Activated CD8-positive, alpha-beta T cell treated with anti-CD3 and anti-CD28 coated beads, Interleukin-2, amount 10 ng/mL, durations not matched to agents 7 days and 5 days (primary cell): ENCODE data around the gene ABHD15. TPM values are rescaled to one million over a fixed set of nuclear protein-coding genes. Genes with fewer than 3 reads are reported as not detected.

Experiments
- ATAC-seq: fragments of 150-1000 bp; cut with Tn5 transposase; one replicate; pipeline ENCODE4 v1.10.0; 2021; ENCODE audit warnings: moderate library complexity
- CTCF ChIA-PET: fragments of 350-600 bp; sonication (Branson Sonifier 250); formaldehyde crosslinking; loops from one replicate; lab custom pipeline; 2021; ENCODE audit warnings: antibody characterized with exemption; lab: Charles Lee
- POLR2A ChIA-PET: fragments of 350-600 bp; sonication (Branson Sonifier 250); formaldehyde crosslinking; loops from one replicate; lab custom pipeline; 2021; ENCODE audit warnings: antibody characterized with exemption; lab: Charles Lee
- DNase-seq: peaks from one replicate; pipeline ENCODE4 v3.0.0-alpha.2; 2020
- H3K27ac Mint-ChIP-seq: one replicate; pipeline ENCODE4 v1.8.0; 2021; ENCODE audit warnings: mild to moderate bottlenecking, mixed read lengths
- H3K27me3 Mint-ChIP-seq: one replicate; pipeline ENCODE4 v1.8.0; 2021; ENCODE audit warnings: low read depth, mixed read lengths
- H3K36me3 Mint-ChIP-seq: one replicate; pipeline ENCODE4 v1.8.0; 2021; ENCODE audit warnings: low read depth, mixed read lengths
- H3K4me1 Mint-ChIP-seq: one replicate; pipeline ENCODE4 v1.8.0; 2021; ENCODE audit warnings: low read depth, mixed read lengths
- H3K4me3 Mint-ChIP-seq: one replicate; pipeline ENCODE4 v1.8.0; 2021; ENCODE audit warnings: mild to moderate bottlenecking, mixed read lengths
- H3K9me3 Mint-ChIP-seq: one replicate; pipeline ENCODE4 v1.8.0; 2022; ENCODE audit warnings: mixed read lengths; ENCODE audit not compliant: insufficient read depth
- total RNA-seq, 2 experiments: library from RNA; stranded (reverse); gene quantifications; one replicate each; pipeline ENCODE4 v1.2.3, GENCODE V29; 2021

The ABHD15 gene
- total RNA-seq, 2 experiments from 2014 or later, result 21.1 to 21.7 TPM

DNA sequence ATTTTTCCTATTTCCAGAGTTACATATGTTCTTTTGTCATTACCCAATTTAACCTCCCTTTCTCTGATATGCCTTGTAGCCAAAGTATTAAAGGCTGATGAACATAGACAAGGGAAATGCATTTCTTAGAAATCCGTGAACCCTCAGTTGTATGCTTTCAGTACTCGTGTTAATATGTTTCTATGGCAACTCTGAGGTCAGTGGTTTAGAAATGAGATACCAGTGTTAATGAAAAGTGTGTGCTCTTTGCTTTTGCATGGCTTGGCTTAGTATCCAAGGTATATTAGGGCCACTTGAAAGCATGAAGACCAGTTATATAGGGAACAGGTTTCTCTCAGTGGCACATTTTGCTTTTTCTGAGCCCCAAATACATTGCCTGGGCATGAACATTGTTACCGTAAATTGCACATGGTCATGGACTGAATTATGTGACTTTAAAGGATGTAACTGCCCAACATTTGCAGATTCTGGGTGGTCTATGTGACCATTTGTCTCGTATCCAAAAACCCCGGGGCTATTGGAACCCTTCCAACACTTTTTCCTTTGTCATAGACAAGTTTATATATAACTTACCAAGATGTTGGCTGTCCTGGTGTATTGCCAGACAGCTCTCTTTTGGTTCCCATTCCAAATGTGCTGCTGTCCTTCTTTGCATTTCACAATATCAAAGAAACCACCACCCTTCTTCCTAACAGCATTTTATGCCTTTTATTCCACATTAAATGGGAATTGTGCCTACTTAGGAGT, 17.5 kb downstream of the ABHD15 start:
- Mint-ChIP-seq H3K36me3 (peaks cover 11% of the 10 kb centered on the region), H3K9me3 (no peaks in the 10 kb centered on the region), H3K27ac (no peak overlapping the region), H3K27me3 (no peaks in the 10 kb centered on the region), H3K4me1 (peaks cover 21% of the 10 kb centered on the region), H3K4me3 (no peak overlapping the region)
- ATAC-seq (peak; percentile 87), DNase-seq (no peak)
- ChIA-PET POLR2A (no interaction called here), CTCF (interaction anchor here (0.7 to 2.3 kb wide), 5 partner anchors 13 to 180 kb away, joined by 3 to 12 read pairs (median 6); no protein-coding TSS in a partner anchor)

DNA sequence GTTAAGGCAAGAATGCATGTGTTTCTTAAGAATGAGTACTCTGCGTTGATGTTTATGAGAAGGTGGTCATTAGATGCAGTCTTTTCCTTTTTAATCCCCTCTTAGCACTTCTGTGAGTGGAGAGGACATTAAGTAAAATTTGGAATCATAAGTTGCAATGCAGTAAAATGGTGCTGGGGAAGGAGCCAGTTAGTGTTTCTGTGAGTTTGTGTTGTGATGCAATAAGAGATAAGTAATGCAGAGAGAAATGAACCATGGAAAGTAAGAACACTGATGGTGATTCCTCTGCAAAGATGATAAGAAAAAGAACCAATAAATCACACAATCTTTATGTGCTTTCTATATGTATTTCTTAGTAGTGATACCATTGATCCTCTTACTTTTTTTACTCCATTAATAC, 20.0 kb downstream of the ABHD15 start:
- peaks cover 29% of the 10 kb centered on the region for H3K36me3 Mint-ChIP-seq
- ATAC-seq, result no peak
- no peaks in the 10 kb centered on the region for H3K27me3 Mint-ChIP-seq
- DNase-seq, result no peak
- H3K4me1 Mint-ChIP-seq, result peaks cover 21% of the 10 kb centered on the region
- H3K27ac Mint-ChIP-seq, result no peak overlapping the region
- no peaks in the 10 kb centered on the region for H3K9me3 Mint-ChIP-seq
- ChIA-PET POLR2A (no interaction called here), CTCF (no interaction called here)
- H3K4me3 Mint-ChIP-seq, result no peak overlapping the region

DNA sequence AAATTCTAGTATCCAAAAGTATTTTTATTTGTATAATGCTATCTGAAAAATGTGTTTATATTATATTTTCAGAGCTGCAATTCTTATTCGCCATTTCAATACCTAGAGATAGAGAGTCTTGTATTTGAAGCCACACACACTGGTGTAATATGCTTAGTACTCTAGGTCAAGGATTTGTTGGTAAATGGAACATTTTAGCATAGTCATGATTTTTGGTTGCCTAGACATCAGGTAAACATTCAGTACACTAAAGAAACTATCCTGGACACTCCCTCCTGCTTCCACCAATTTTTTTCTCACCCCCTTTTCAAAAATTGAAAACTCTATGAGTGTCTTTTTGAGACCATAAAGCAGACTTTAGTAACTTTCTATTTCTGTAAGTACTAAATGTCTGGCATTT, 20.8 kb downstream of the ABHD15 start:
- no peak for ATAC-seq
- H3K36me3 Mint-ChIP-seq, result peaks cover 29% of the 10 kb centered on the region
- no peak overlapping the region for H3K27ac Mint-ChIP-seq
- ChIA-PET POLR2A (no interaction called here), CTCF (interaction anchor here (1.0 to 1.3 kb wide), 4 partner anchors 9 to 176 kb away, joined by 3 to 6 read pairs (median 4); no protein-coding TSS in a partner anchor)
- no peak for DNase-seq
- peaks cover 21% of the 10 kb centered on the region for H3K4me1 Mint-ChIP-seq
- H3K9me3 Mint-ChIP-seq, result no peaks in the 10 kb centered on the region
- no peaks in the 10 kb centered on the region for H3K27me3 Mint-ChIP-seq
- no peak overlapping the region for H3K4me3 Mint-ChIP-seq

DNA sequence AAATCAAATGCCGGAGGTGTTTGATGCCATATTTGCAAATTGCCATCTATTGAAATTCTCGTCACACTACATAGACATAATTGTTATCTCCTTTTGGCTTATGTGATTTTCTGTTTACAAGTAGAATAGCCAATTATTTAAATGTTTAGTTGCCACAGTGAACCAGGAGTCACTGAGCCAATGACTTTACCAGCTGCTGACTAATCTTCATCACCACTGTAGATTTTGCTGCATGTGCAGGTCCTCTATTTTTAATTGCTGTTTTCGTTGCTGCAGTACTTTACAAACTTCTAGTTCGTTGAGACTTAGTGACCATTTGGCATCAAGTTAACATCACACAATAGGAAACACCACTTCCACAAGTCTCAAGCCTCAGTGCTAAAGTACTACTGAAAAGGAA, 22.8 kb downstream of the ABHD15 start:
- ATAC-seq, result no peak
- no peak for DNase-seq
- Mint-ChIP-seq H3K4me1 (peaks cover 13% of the 10 kb centered on the region), H3K9me3 (no peaks in the 10 kb centered on the region), H3K4me3 (no peak overlapping the region), H3K27me3 (no peaks in the 10 kb centered on the region), H3K27ac (no peak overlapping the region), H3K36me3 (peaks cover 29% of the 10 kb centered on the region)
- ChIA-PET POLR2A (no interaction called here), CTCF (no interaction called here)

DNA sequence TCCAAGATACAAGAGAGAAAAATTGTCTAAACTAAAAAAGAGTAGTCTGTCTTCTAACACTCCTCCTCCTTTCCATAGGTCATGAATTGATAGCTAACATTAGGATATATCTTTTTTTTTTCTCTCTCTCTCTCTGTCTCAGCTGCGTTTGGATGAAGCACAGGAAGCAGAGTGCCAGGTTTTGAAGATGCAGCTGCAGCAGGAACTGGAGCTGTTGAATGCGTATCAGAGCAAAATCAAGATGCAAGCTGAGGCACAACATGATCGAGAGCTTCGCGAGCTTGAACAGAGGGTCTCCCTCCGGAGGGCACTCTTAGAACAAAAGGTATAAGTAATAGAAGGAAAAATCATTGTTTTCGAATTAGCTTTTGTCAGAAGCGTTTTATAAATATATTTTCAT, 32.9 kb downstream of the ABHD15 start:
- Mint-ChIP-seq H3K27me3 (no peaks in the 10 kb centered on the region), H3K4me1 (no peaks in the 10 kb centered on the region), H3K27ac (no peak overlapping the region), H3K9me3 (no peaks in the 10 kb centered on the region), H3K4me3 (no peak overlapping the region), H3K36me3 (peaks cover 32% of the 10 kb centered on the region)
- DNase-seq, result no peak
- ChIA-PET CTCF (interaction anchor here (0.6 to 5.1 kb wide), 6 partner anchors 14 to 394 kb away, joined by 3 to 76 read pairs (median 4); partner anchors contain the start of gene TP53I13), POLR2A (no interaction called here)
- no peak for ATAC-seq

DNA sequence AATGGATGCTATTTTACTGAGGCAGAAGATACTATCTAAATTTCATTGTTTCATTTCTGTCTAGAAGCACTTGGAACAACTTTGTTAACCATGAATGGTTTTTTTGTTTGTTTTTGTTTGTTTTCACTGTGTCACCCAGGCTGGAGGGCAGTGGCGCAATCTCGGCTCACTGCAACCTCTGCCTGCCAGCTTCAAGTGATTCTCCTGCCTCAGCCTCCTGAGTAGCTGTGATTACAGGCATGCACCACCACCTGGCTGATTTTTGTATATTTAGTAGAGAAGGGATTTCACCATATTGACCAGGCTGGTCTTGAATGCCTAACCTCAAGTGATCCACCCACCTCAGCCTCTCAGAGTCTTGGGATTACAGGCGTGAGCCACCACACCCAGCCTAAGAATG, 40.5 kb downstream of the ABHD15 start:
- ChIA-PET POLR2A (no interaction called here), CTCF (interaction anchor here (2.1 kb wide), 1 partner anchor 10 kb away, joined by 5 read pairs; no protein-coding TSS in a partner anchor)
- no peak for DNase-seq
- Mint-ChIP-seq H3K36me3 (peaks cover 24% of the 10 kb centered on the region), H3K9me3 (no peaks in the 10 kb centered on the region), H3K4me3 (no peak overlapping the region), H3K27me3 (no peaks in the 10 kb centered on the region), H3K27ac (no peak overlapping the region), H3K4me1 (no peaks in the 10 kb centered on the region)
- ATAC-seq, result no peak

DNA sequence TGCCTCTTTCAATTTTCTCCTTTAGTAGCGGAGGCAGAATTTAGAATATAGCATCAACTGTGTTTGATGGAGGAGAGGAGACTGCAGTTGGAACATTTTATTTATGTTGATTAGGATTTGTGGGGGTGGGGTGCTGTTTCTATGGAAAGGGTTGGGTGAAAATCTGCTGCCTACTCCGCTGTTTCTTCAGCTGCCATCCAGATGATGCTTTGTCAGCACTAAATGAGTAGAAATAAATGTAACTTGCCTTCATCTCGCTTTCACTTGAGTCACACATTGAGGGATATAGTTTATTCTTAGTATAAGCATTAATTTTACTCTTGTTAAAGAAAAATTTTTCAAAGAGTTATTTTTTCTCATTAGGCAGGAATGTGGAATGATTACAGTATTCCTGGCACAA, 42.1 kb downstream of the ABHD15 start:
- ChIA-PET CTCF (interaction anchor here (0.6 to 3.3 kb wide), 4 partner anchors 12 to 155 kb away, joined by 3 to 20 read pairs (median 8); no protein-coding TSS in a partner anchor), POLR2A (no interaction called here)
- no peak overlapping the region for H3K27ac Mint-ChIP-seq
- no peak for ATAC-seq
- no peak for DNase-seq
- H3K9me3 Mint-ChIP-seq, result no peaks in the 10 kb centered on the region
- peaks cover 20% of the 10 kb centered on the region for H3K36me3 Mint-ChIP-seq
- H3K27me3 Mint-ChIP-seq, result no peaks in the 10 kb centered on the region
- H3K4me3 Mint-ChIP-seq, result no peak overlapping the region
- no peaks in the 10 kb centered on the region for H3K4me1 Mint-ChIP-seq

DNA sequence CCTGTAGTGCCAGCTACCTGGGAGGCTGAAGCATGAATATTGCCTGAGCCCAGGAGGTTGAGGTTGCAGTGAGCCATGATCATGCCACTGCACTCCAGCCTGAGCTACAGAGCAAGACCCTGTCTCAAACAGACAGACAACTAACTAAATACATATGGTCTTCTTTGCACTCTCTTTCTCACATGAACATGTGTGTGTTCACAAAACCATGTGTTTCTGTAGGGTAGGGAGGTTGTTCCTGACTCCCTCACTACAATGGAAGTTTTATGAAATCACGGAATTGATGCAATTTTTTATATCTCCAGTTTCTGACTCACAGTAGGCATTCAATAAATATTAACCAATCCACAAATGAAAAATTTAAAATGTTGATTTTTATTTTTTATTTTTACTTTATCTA, 48.5 kb downstream of the ABHD15 start:
- Mint-ChIP-seq H3K36me3 (peaks cover 34% of the 10 kb centered on the region), H3K27ac (no peak overlapping the region), H3K4me3 (no peak overlapping the region), H3K27me3 (no peaks in the 10 kb centered on the region), H3K4me1 (no peaks in the 10 kb centered on the region), H3K9me3 (no peaks in the 10 kb centered on the region)
- POLR2A ChIA-PET, result no interaction called here
- CTCF ChIA-PET, result interaction anchor here (0.6 to 3.1 kb wide), 2 partner anchors 10 to 148 kb away, joined by 3 to 11 read pairs; no protein-coding TSS in a partner anchor
- ATAC-seq, result no peak
- DNase-seq, result no peak

DNA sequence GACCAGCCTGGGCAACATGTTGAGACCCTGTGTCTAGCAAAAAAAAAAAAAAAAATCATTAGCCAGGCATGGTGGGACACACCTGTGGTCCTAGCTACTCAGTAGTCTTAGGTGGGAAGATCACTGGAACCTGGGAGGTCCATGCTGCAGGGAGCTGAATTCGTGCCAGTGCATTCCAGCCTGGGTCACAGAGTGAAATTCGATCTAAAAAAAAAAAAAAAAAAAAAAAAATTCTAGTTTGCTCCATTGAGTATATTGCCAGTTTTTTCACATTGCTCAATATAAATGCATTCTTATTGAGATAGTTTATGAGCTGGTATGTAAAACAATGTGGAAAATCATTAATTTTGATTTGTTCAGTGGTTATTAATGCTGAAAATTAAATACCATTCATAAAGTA, 52.0 kb downstream of the ABHD15 start:
- Mint-ChIP-seq H3K36me3 (peaks cover 30% of the 10 kb centered on the region), H3K27me3 (no peaks in the 10 kb centered on the region), H3K9me3 (no peaks in the 10 kb centered on the region), H3K27ac (no peak overlapping the region), H3K4me1 (no peaks in the 10 kb centered on the region), H3K4me3 (no peak overlapping the region)
- ATAC-seq (no peak), DNase-seq (no peak)
- ChIA-PET CTCF (interaction anchor here (2.1 kb wide), 1 partner anchor 145 kb away, joined by 8 read pairs; no protein-coding TSS in a partner anchor), POLR2A (no interaction called here)

DNA sequence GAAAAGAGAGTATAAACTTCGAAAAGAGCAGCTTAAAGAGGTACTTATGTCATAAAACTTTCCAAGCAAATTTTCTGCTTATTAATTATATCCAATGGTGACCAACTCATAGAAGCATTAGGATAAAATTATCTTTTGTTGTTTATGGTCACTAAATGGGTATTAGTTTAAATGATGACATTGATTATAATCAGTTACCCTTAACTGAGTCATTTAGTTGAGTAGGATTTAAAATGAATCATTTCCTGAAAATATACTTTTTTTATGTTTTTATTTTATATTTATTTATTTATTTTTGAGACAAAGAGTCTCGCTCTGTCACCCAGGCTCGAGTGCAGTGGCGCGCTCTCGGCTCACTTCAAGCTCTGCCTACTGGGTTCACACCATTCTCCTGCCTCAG, 55.9 kb downstream of the ABHD15 start:
- H3K9me3 Mint-ChIP-seq, result no peaks in the 10 kb centered on the region

More for the DNA sequence above, 55.9 kb downstream of the ABHD15 start:
- ChIA-PET POLR2A (no interaction called here), CTCF (no interaction called here)
- no peak overlapping the region for H3K4me3 Mint-ChIP-seq
- no peak for DNase-seq
- peaks cover 32% of the 10 kb centered on the region for H3K36me3 Mint-ChIP-seq
- ATAC-seq, result no peak
- H3K27me3 Mint-ChIP-seq, result no peaks in the 10 kb centered on the region
- no peak overlapping the region for H3K27ac Mint-ChIP-seq
- no peaks in the 10 kb centered on the region for H3K4me1 Mint-ChIP-seq
